GM04504 (cell line): ENCODE data around the gene TTC32.
"Not testable (repeated sequence)": the region's sequence is repeated elsewhere in the genome, so short reads cannot be mapped to it uniquely, and the experiment has no call there.

Experiments used
- DNase-seq: peaks from one replicate; pipeline ENCODE4 v3.0.0-alpha.2; 2012; ENCODE audit warnings: low read depth

The TTC32 gene

GRCh38 chr2:19899985-19900930 is 1.5 kb downstream of the TTC32 start:
- DNase-seq: no peak

DNA sequence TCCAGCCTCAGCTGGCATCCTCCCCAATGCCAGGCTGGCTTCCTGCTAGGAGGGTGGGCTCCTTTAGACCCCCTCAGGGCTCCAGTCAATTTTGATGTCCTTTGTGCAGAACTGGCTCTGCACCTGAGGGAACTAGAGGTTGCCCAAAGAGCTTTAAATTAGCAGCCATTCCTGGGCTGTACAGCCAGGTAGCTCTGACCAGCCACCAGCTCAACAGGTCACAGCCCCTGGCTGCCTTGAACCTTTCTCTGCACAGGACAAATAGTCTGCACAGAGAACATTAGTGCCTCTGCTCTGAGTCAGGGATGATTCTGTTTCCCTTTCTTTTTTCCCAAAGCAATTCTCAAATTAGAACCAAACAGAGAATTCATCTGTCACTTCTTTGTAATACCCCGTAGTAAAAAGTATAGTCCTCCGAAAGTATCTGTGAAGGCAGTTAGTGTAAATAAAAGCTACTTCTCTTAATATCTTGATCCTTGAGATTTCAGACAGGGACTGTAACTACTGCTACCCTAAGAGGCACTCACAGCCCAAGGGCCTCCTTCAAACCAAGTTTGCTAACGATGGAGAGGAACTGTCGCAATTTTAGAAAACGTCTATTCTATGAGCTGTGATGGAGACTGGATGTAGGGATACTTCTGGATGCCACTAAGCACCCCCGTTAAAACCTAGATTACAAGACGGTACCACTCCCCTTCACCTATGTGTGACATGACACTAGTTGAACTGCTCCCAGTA is 3.0 kb downstream of the TTC32 start:
- DNase-seq: no peak

DNA sequence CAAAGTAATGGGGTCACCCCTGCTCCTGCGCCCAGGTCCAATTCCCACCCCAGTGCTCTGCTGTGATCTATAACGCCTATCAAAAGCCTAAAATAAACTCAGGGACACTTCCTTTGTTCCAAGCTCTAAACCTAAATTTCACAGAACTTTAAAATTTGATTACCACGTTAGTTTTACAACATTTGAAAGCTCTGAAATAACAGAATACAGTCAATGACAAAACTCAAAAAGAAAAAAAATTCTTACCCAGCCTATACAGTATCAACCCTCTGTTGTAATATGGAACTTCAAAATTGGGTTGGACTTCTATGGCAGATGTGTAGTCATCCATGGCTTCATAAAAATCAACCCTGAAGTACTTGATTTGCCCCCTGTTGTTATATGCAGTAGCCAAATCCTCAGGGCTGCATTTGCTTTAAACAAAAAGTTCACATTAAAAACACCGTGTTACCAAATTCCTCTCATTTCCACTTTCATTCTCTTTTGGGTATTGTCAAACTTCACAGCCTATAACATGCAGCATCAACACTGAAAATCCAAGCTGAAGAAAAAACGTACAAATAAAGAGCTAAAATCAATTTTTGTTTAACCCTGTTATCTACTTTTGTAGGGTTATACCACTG is 4.0 kb downstream of the TTC32 start:
- no peak for DNase-seq

- DNase-seq: no peak
Observed at GRCh38 chr2:19895535-19895934, 6.2 kb downstream of the TTC32 start.

DNA sequence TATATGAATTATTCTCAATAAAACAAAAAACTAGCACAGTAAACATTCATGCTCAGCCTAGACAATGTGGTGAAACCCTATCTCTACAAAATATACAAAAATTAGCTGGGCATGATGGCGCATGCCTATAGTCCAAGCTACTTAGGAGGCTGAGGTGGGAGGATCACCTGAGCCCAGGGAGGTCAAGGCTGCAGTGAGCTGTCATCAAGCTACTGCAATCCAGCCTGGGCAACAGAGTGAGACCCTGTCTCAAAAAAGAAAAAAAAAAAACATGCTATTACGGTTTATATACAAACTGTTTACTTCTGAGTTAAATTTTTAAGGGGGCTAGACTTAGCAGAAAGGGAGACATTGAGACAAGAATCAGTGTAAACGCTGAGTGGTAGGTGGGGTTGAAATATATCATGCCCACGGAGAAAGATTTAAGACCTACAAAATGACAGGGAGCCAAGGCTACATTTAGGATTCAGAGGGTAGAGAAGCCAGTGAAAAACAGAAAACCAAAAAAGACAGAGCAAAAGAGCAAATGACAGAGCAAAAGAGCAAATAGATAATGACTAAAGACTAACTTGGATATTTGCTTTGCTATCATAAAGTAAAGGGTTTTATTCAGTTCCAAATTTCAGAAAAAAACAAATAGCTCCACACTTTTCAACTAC is 7.5 kb downstream of the TTC32 start:
- no peak for DNase-seq

DNA sequence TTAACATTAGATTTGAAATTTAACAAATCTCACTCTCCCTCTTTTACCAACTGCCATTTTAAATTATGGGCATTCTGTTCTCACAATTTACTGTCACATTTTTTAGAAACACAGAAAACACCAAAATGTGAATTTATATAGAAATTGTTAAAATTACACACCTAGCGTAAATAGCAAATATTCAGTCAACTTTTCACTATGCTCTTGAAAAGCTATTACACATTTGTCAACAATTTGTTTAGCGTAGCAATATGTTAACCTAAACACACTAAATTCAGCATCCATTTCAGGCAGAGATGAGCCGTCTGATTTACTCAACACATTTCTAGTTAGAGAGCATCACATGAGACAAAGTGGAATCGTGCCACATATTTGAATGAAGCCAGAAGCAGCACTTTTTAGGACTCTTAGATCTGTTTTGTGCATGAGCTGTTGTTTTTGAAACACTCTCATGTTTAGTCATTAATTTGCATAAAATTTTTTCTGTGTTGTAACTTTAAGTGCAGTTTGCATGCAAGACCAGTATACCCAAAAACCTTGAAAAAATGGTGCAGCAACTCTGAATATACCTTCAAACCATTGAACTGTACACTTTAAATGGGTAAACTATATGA is 8.2 kb downstream of the TTC32 start:
- peak; percentile 61 for DNase-seq

DNA sequence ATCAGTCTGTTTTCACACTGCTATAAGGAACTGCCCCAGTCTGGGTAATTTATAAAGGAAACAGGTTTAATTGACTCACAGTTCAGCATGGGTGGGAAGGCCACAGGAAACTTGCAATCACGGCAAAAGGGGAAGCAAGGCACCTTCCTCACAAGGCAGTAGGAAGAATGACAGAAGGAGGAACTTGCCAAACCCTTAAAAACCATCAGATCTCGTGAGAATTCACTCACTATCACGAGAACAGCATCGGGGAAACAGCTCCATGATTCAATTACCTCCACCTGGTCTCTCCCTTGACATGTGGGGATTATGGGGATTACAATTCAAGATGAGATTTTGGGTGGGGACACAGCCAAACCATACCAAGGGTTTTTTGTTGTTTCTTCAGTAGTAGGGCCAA is 9.8 kb downstream of the TTC32 start:
- not testable (repeated sequence) for DNase-seq

DNA sequence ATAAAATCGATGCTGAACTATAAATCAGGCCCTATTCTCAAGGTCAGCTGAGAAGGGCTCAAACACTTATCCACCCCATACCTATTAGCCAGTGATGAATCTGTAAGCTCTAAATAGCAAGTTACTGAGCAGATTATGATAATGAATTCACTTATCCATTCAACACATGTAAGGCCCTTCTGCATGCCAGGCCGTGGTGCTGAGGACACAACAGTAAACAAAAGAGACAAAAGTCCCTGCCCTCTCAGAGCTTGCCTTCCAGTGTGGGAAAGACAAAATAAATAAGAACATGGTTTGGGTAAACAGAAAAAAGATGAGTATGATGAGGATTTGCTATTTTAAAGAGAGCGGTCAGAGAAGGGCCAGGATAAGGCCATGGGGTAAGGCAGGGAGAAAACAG is 11.7 kb downstream of the TTC32 start:
- DNase-seq: no peak

DNA sequence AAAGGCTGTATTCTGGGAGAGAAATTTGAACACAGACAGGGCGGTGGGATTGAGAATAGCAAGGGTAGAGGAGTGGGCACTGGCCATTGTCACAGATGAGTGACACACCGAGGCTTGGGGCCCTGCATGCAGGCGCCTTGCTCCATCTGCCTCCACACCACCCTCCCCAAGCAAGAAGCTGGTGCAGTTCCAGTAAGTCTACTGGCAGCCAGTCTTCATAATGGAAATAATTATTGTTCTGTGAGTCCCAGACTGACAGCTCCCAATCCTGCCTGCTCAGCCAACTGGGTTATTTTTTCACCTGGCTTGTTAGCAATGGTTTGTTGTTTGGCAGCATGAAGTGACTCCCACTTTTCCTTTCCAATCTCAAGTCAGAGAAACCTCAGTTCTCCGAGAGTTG is 13.0 kb downstream of the TTC32 start:
- no peak for DNase-seq

DNA sequence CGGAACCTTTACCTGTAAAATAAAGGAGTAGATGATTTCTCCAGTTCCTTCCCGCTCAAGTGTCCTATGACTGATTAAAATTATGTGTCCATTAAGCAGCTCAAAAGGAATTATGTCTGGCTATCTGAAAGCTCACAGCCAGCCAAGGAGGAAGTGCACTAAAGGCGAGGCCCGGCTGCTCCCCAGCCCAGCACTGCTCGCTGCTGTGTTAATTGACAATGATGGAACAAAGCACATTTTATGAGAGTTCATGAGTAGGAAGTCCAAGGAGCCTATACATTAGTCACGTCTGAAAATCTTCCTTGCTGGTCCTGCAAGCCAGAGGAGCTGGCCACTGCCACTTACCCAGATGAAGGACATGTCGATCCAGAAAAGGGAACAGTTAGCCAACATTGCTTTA is 14.3 kb downstream of the TTC32 start:
- no peak for DNase-seq

DNA sequence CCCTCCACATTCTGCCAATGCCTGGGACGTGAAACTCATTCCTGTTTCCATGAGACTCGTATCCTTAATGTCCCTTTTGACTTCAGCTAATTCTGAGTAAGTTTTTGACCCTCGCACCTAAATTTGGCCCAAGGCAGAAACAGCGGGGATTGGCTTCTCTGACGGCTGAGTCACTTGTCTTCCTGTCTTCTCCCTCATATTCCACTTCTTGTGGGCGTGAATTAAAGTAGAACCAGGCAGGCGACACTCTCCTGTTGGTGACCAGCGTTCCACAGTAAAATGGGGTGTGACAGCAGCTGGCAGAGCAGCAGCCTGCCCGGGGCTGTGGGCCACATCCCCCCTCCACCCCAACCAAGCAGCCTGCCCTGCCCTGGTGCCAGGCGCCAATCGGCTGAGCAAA is 15.5 kb downstream of the TTC32 start:
- no peak for DNase-seq

DNA sequence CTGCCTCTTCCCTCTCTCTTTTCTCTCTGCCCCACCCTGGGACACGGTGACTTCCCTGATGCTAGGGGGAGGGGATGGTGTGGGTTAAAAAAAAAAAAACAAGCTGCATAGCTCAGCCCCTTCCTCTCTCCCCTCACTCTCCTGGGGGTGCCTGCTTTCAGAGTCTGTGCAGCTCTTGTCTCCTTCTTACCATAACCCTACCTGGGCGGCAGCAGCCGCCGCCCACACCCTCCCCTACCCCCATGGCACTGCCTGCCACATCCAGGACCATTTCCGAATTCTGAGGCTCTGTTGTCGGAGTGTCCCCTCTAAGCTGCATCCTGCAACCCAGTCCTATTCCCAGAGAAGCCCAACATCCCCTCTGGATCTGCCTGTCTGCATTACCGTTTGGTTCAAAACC is 16.0 kb downstream of the TTC32 start:
- DNase-seq: no peak

- no peak for DNase-seq
Observed at GRCh38 chr2:19883971-19884720, 17.6 kb downstream of the TTC32 start.

DNA sequence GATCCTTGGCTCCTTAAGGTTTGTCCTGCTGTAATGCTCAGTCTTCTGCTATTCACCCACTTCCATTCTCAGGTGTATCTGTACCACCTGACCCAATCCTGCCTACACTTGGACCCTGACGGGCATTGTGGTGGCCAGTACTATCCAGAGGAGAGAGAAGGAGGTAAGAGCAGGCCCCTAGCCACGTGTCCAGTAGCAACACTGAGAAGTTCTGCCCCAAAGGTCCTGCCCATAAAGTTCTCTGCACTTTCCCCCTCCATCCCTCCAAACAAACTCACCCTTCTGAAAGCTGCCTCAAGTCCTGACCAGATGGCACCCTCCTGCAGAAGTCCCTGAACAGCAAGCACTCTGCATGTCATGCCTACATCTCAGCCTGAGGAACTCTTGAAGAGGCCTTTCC is 18.3 kb downstream of the TTC32 start:
- no peak for DNase-seq

DNA sequence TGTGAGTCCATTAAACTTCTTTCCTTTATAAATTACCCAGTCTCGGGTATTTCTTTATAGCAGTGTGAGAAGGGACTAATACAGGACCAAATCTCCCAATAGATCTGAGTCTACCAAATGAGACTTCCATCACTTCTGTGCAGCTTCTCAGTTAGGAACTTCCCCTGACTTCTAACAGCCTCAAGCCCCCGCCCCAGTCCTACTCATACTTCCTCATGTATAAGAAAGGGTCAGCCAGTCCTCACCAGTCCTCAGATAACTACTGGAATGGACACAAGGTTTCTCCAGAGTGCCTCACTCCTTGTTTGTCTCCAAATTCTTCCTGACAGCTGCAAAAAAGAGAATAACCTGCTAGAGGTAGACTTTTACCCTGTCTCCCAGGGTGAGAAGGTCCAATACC is 19.5 kb downstream of the TTC32 start:
- DNase-seq: no peak

- no peak for DNase-seq
Observed at GRCh38 chr2:19881908-19882265, 19.9 kb downstream of the TTC32 start.

DNA sequence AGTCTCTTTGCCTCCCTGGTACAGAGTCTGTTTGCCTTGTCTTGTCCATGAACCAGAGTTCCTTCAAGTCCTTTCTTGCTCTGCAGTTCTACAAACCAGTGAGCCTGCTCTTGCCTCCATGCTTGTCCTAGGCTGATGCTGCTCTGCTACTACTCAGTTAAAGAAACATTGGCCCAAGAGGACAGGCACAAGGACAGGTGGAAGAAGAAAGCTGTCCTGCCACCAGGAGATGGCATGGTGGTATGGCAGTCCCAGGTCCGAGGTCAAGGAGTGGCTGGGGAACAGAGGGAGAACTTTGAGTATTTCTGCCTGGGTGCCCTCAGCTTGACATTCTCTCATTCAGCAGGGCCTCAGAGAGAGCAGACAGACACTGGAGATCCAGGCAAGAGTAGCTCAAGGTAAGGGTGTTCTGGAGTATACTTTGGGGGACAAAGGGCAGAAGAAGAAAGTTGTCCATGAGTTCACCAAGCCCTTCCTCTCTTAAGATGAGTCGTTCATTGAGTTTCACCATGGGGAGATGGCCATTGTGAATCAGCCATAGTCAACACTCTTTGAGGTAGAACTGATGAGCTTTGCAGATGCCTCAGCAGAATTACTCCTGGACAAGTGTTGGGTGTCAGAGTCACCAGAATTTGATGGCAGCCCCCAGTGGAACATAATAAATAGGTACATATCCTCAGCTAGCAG is 20.4 kb downstream of the TTC32 start:
- no peak for DNase-seq

GRCh38 chr2:19880191-19880590 is 21.6 kb downstream of the TTC32 start:
- DNase-seq: not testable (repeated sequence)

- no peak for DNase-seq
Observed at GRCh38 chr2:19879120-19879519, 22.7 kb downstream of the TTC32 start.

DNA sequence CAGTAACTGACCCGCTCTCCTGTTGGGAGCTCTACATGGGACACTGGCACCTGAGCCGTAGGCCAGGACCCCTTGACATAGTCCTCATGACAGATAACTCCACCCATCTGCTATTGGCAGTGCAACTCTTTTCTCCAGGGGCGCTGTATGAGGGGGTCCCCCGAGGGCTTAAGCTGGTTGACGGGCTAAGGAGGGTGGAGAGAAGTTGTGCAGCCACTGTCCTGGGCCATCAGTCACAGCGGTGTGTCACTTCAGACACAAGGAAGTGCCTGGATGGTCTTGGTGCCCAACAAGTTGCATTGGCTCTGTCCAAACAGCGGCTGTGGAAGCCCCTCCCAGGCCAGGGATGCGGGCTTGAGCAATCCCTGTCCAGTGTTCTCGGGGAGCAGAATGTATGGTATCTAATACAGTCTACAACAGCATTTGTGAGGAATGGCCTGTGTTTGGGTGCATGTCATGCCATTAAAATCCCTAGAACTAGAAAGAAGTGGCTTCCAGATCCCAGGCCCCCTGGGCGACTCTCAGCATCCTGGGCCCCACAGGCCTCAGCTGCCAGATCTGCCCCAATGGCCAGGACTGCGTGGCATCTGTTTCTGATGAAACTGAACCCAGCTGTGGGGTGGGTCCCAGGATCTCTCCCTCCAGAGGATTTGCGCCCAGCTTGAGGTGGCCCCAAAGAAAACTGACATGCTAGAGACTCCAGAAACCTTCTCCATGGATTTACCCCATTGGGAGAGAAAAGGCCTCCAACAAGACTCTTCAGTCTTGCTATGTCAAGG is 23.3 kb downstream of the TTC32 start:
- no peak for DNase-seq
